DOHH2 (cell line): ENCODE data around the gene GRK4.
"Not testable (repeated sequence)": the region's sequence is repeated elsewhere in the genome, so short reads cannot be mapped to it uniquely, and the experiment has no call there.

Source experiments
- H3F3A ChIP-seq: fragments of 200-600 bp; sonication (generic), shearing (Covaris generic); 2 replicates; pipeline ENCODE4 v1.6.0; 2016; ENCODE audit warnings: antibody characterized with exemption, mild to moderate bottlenecking; ENCODE audit not compliant: control insufficient read depth, insufficient read depth
- H3K27ac ChIP-seq: fragments of 200-600 bp; sonication (generic); 2 replicates; pipeline ENCODE4 v1.5.1; 2014; ENCODE audit warnings: low read depth, mild to moderate bottlenecking, low read length, moderate library complexity
- H3K27me3 ChIP-seq: fragments of 200-600 bp; sonication (generic); 2 replicates; pipeline ENCODE4 v1.6.1; 2014; ENCODE audit warnings: mild to moderate bottlenecking, low read length, mixed read lengths; ENCODE audit not compliant: control insufficient read depth
- H3K36me3 ChIP-seq: fragments of 200-600 bp; sonication (generic); 2 replicates; pipeline ENCODE4 v1.6.1; 2014; ENCODE audit warnings: mild to moderate bottlenecking, low read length, moderate library complexity, mixed read lengths; ENCODE audit not compliant: control insufficient read depth
- H3K4me1 ChIP-seq: fragments of 200-600 bp; sonication (generic); 2 replicates; pipeline ENCODE4 v1.6.1; 2014; ENCODE audit warnings: mild to moderate bottlenecking, low read length, mixed read lengths; ENCODE audit not compliant: control insufficient read depth
- H3K4me2 ChIP-seq: fragments of 200-600 bp; sonication (generic); 2 replicates; pipeline ENCODE4 v1.6.0; 2014; ENCODE audit warnings: mild to moderate bottlenecking, low read length, moderate library complexity
- H3K4me3 ChIP-seq: fragments of 200-600 bp; sonication (generic); 2 replicates; pipeline ENCODE4 v1.5.1; 2014; ENCODE audit warnings: mild to moderate bottlenecking, low read length, mixed read lengths
- H3K79me2 ChIP-seq: fragments of 200-600 bp; sonication (generic); 2 replicates; pipeline ENCODE4 v1.6.1; 2014; ENCODE audit warnings: mild to moderate bottlenecking, low read length, mixed read lengths; ENCODE audit not compliant: control insufficient read depth
- H3K9me2 ChIP-seq: fragments of 200-600 bp; sonication (generic); replicated peaks from 2 replicates; pipeline ENCODE4 v1.6.1; 2014; ENCODE audit warnings: mild to moderate bottlenecking, low read length, mixed read lengths; ENCODE audit not compliant: control insufficient read depth
- H3K9me3 ChIP-seq: fragments of 200-600 bp; sonication (generic); 2 replicates; pipeline ENCODE4 v1.6.1; 2014; ENCODE audit warnings: antibody characterized with exemption, low read length, mixed read lengths; ENCODE audit not compliant: control insufficient read depth, insufficient read depth
- H4K20me1 ChIP-seq: fragments of 200-600 bp; sonication (generic); 2 replicates; pipeline ENCODE4 v1.6.0; 2014; ENCODE audit warnings: low read depth, mild to moderate bottlenecking, antibody characterized with exemption, low read length, moderate library complexity; ENCODE audit not compliant: control insufficient read depth, insufficient read depth
- CTCF ChIP-seq: fragments of 200-600 bp; sonication (generic); IDR thresholded peaks from one replicate; pipeline ENCODE4 v1.5.1; 2014; ENCODE audit warnings: antibody characterized with exemption, mild to moderate bottlenecking, low read depth, low read length; ENCODE audit not compliant: poor library complexity, severe bottlenecking
- EZH2phosphoT487 ChIP-seq: fragments of 200-600 bp; sonication (generic); IDR thresholded peaks from 2 replicates; pipeline ENCODE4 v1.6.1; 2017; ENCODE audit warnings: borderline replicate concordance, mild to moderate bottlenecking, antibody characterized with exemption, low read length, moderate library complexity, mixed read lengths

GRK4 gene

DNA sequence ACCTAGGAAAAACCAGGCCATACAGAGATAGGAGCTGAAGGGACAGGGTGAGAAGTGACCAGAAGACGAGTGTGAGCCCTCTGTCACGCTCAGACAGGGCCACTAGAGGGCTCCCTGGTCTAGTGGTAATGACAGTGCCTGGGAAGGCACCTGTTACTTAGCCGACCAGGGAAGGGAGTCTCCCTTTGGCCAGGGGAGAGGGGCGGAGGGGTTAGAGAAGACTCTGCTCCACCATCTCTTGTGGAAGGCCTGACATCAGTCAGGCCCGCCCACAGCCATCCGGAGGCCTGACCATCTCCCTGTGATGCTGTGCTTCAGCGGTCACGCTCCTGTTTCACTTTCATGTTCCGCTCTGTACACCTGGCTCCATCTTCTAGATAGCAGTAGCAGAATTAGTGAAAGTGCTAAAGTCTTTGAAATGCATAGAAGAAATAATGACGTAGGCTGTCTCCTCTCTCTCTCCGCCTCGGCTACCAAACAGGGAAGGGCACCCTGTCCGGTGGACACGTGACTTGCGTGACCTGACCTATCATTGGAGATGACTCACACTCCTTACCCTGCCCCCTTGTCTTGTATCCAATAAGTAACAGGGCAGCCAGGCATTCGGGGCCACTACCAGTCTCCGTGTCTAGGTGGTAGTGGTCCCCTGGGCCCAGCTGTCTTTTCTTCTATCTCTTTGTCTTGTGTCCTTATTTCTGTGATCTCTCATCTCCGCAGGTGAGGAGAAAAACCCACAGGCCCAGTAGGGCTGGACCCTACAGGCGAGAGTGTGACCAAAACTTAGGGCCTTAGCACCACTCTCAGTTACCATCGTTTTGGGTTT is 84.3 kb downstream of the GRK4 start:
- no peaks in the 10 kb centered on the region for H3K9me3 ChIP-seq
- peaks cover 13% of the 10 kb centered on the region for H3F3A ChIP-seq
- peaks cover 35% of the 10 kb centered on the region for H3K4me1 ChIP-seq
- TF ChIP-seq CTCF = peak; percentile 66
- TF ChIP-seq EZH2phosphoT487 = no peak
- peak overlapping the region; percentile 52 for H3K4me2 ChIP-seq
- peak overlapping the region; percentile 56 for H3K27ac ChIP-seq
- no peaks in the 10 kb centered on the region for H3K79me2 ChIP-seq
- no peaks in the 10 kb centered on the region for H4K20me1 ChIP-seq
- no peaks in the 10 kb centered on the region for H3K36me3 ChIP-seq
- H3K9me2 ChIP-seq = no peaks in the 10 kb centered on the region
- H3K4me3 ChIP-seq = peak overlapping the region; percentile 33
- H3K27me3 ChIP-seq = peaks cover 4% of the 10 kb centered on the region; the same call in 1 of the 2 replicates

DNA sequence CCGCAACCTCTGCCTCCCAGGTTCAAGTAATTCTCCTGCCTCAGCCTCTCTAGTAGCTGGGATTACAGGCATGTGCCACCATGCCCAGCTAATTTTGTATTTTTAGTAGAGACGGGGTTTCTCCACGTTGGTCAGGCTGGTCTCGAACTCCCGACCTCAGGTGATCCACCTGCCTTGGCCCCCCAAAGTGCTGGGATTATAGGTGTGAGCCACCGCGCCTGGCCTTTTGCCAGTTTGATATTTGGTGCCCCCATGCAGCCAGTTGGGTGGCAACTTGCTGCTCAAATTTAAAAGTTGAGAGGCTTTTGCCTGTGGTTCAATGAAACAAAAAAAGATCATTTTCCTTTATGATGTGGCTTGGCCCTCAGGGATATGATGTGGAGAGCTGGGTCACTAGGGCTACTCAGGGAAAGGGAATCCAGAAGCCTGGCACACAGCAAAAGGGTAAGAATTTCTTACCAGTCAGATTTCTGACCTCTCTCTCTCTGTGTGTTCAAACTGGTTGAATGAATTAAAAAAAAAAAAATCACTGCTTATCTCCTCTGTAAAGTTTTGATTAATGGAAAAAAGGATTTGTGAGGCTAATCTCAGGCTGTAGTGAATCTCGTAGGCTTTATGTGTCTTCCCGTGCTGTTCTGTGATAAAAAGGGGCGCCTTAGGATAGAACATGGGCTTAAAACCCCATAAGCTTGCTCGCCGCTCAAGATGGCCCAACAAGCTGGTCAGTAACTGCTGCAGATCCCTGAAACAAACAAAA is 87.9 kb downstream of the GRK4 start:
- not testable (repeated sequence) for H4K20me1 ChIP-seq, H3K79me2 ChIP-seq, H3K27me3 ChIP-seq, H3K9me2 ChIP-seq, H3K4me2 ChIP-seq, H3K36me3 ChIP-seq, H3F3A ChIP-seq, H3K27ac ChIP-seq, H3K4me3 ChIP-seq
- Histone ChIP-seq H3K9me3 (peaks cover 13% of the 10 kb centered on the region), H3K4me1 (peaks cover 20% of the 10 kb centered on the region)

- H3K9me3 ChIP-seq = peaks cover 15% of the 10 kb centered on the region
- H3K4me1 ChIP-seq = no peaks in the 10 kb centered on the region
These were observed 90.9 kb downstream of the GRK4 start for GRCh38 chr4:3054169-3054759.

More at GRCh38 chr4:3054169-3054759, 90.9 kb downstream of the GRK4 start:
- no peak for TF ChIP-seq CTCF
- no peak for TF ChIP-seq EZH2phosphoT487
- Histone ChIP-seq H3K9me2 (no peaks in the 10 kb centered on the region), H4K20me1 (no peaks in the 10 kb centered on the region), H3K27me3 (0 out of 2 replicates have a peak, but pooled peaks cover 3% of the 10 kb centered on the region), H3K4me3 (no peak overlapping the region), H3K4me2 (no peak overlapping the region), H3K79me2 (no peaks in the 10 kb centered on the region), H3K36me3 (no peaks in the 10 kb centered on the region), H3K27ac (no peak overlapping the region), H3F3A (no peaks in the 10 kb centered on the region)
